ENCODE results near the gene ZNF25.
"Not testable (repeated sequence)": the region's sequence is repeated elsewhere in the genome, so short reads cannot be mapped to it uniquely, and the experiment has no call there.

Gene ZNF25

GRCh38 chr10:37976091-37976879 is at the start of gene ZNF25:
Gene ZNF25, minus strand, starts transcription at chr10:37976647. Its CDS starts 4,925 bp downstream, at chr10:37971722.
- H3K4me3 ChIP-seq (replicated peaks in 1 of 2; ENCODE audit: low read depth in 2 of 2, low read length in 2 of 2): peak within 1 kb of the TSS; percentile 71 to 76
- peak; percentile 99 for DNase-seq (ENCODE audit: low read depth in 2 of 2)
- TF ChIP-seq CTCF (IDR thresholded peaks at IDR 0.05; ENCODE audit: low read depth, low read length): peak; percentile 93

- no peak for DNase-seq (ENCODE audit: low read depth in 2 of 2)
- no peak for TF ChIP-seq CTCF (IDR thresholded peaks at IDR 0.05; ENCODE audit: low read depth, low read length)
- H3K4me3 ChIP-seq (replicated peaks in 1 of 2; ENCODE audit: low read depth in 2 of 2, low read length in 2 of 2): no peak overlapping the region
Measured at GRCh38 chr10:38025283-38025682, 48.8 kb upstream of the ZNF25 start.

- H3K4me3 ChIP-seq (replicated peaks in 1 of 2; ENCODE audit: low read depth in 2 of 2, low read length in 2 of 2); DNase-seq (ENCODE audit: low read depth in 2 of 2): not testable (repeated sequence)
Measured at GRCh38 chr10:38019124-38019523, 42.7 kb upstream of the ZNF25 start.

- TF ChIP-seq CTCF (IDR thresholded peaks at IDR 0.05; ENCODE audit: low read depth, low read length): no peak
- H3K4me3 ChIP-seq (replicated peaks in 1 of 2; ENCODE audit: low read depth in 2 of 2, low read length in 2 of 2): no peak overlapping the region
- no peak for DNase-seq (ENCODE audit: low read depth in 2 of 2)
Measured at GRCh38 chr10:38016354-38016753, 39.9 kb upstream of the ZNF25 start.

GRCh38 chr10:38010119-38010903 is 33.9 kb upstream of the ZNF25 start, which contains the start of gene ZNF33A:
Gene ZNF33A, plus strand, starts transcription at chr10:38010675. Its CDS starts 1,667 bp downstream, at chr10:38012342.
- H3K4me3 ChIP-seq (replicated peaks in 1 of 2; ENCODE audit: low read depth in 2 of 2, low read length in 2 of 2): peak within 1 kb of the TSS; percentile 63 to 74
- DNase-seq (ENCODE audit: low read depth in 2 of 2): peak; percentile 91 to 97
- TF ChIP-seq CTCF (IDR thresholded peaks at IDR 0.05; ENCODE audit: low read depth, low read length): peak; percentile 7

- TF ChIP-seq CTCF (IDR thresholded peaks at IDR 0.05; ENCODE audit: low read depth, low read length): no peak
- no peak overlapping the region for H3K4me3 ChIP-seq (replicated peaks in 1 of 2; ENCODE audit: low read depth in 2 of 2, low read length in 2 of 2)
- no peak for DNase-seq (ENCODE audit: low read depth in 2 of 2)
Measured at GRCh38 chr10:38007991-38008390, 31.5 kb upstream of the ZNF25 start.

GRCh38 chr10:38007551-38007950 is 31.1 kb upstream of the ZNF25 start:
- no peak overlapping the region for H3K4me3 ChIP-seq (replicated peaks in 1 of 2; ENCODE audit: low read depth in 2 of 2, low read length in 2 of 2)
- DNase-seq (ENCODE audit: low read depth in 2 of 2): no peak
- no peak for TF ChIP-seq CTCF (IDR thresholded peaks at IDR 0.05; ENCODE audit: low read depth, low read length)

All from cardiac fibroblast (primary cell).